ENCODE measurements around the gene WDR72.

GRCh38 chr15:53469422-53469821 lies 290.0 kb downstream of the WDR72 start:
- TF ChIP-seq, protein P1, sequence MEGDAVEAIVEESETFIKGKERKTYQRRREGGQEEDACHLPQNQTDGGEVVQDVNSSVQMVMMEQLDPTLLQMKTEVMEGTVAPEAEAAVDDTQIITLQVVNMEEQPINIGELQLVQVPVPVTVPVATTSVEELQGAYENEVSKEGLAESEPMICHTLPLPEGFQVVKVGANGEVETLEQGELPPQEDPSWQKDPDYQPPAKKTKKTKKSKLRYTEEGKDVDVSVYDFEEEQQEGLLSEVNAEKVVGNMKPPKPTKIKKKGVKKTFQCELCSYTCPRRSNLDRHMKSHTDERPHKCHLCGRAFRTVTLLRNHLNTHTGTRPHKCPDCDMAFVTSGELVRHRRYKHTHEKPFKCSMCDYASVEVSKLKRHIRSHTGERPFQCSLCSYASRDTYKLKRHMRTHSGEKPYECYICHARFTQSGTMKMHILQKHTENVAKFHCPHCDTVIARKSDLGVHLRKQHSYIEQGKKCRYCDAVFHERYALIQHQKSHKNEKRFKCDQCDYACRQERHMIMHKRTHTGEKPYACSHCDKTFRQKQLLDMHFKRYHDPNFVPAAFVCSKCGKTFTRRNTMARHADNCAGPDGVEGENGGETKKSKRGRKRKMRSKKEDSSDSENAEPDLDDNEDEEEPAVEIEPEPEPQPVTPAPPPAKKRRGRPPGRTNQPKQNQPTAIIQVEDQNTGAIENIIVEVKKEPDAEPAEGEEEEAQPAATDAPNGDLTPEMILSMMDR (IDR thresholded peaks at IDR 0.05) = no peak
- TF ChIP-seq POLR2AphosphoS5 (IDR thresholded peaks at IDR 0.05) = no peak

All from gastroesophageal sphincter (tissue), 3 donors.